ENCODE results near the gene ZDBF2. TPM values are rescaled to one million over a fixed set of nuclear protein-coding genes. Genes with fewer than 3 reads are reported as not detected.
"Not testable (repeated sequence)": the region's sequence is repeated elsewhere in the genome, so short reads cannot be mapped to it uniquely, and the experiment has no call there.

The ZDBF2 gene
- total RNA-seq, 1 donor from 2014 or later = 8.0 TPM

DNA sequence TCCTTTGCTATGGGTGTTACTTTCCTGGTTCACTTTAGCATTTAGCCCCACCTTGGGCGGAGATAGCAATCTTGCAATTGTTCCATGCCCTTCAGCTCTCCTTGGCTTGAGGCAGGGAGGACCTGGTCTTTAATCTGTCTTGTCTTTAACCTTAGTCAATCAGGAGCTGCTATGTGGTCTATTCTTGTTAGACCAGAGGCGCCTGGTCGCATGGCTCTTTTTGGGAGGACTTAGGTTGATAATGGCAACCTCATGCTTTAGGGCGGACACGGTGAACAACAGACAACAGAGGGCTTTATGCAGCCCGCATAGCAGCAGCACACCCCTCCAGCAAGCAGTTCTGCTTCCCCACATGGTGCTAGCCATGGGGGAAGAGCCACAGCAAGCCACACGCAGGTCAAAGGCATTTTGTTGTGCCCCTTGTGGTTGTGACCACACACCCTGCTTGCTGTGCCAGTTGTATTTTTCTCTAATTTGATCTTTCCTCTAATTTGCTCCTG lies 17.7 kb upstream of the ZDBF2 start:
- ChIA-PET POLR2A (interaction anchor here (0.6 kb wide), 1 partner anchor 928 kb away, joined by 6 read pairs; no protein-coding TSS in a partner anchor), CTCF (no interaction called here)
- H3K27me3 Mint-ChIP-seq = peaks cover 60% of the 10 kb centered on the region
- H3K4me1 Mint-ChIP-seq = peaks cover 4% of the 10 kb centered on the region
- TF ChIP-seq CTCF (IDR thresholded peaks at IDR 0.05) = no peak
- intact Hi-C loops (cut with micrococcal nuclease) = no loop called here
- H3K27ac Mint-ChIP-seq = no peak overlapping the region
- no peaks in the 10 kb centered on the region for H3K36me3 Mint-ChIP-seq (ENCODE audit: low read depth)
- H3K9me3 Mint-ChIP-seq = no peaks in the 10 kb centered on the region
- ATAC-seq (ENCODE audit: low read depth) (no peak), DNase-seq (no peak)
- H3K4me3 Mint-ChIP-seq = no peak overlapping the region

DNA sequence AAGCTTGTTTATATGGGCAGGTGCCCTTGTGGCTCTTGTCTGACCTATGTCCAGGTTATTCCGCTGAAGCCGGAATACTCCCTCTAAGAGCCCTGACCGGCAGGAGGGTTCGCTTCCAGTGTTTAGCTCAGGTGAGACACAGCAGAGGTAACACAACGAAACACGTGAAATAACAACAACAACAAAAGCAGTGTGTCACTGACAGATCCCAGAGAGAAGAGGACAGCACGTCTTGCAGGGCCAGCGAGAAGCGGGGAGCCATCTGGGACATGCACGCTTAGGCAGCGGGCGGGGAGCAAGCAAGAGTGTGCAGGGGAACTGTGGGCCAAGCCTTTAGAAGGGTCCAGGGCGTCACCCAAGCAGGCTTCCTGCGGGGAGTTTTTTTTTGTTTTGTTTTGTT lies 17.1 kb upstream of the ZDBF2 start:
- TF ChIP-seq CTCF (IDR thresholded peaks at IDR 0.05) = no peak
- intact Hi-C loops (cut with micrococcal nuclease) = no loop called here
- ChIA-PET POLR2A (no interaction called here), CTCF (no interaction called here)
- no peak overlapping the region for H3K4me3 Mint-ChIP-seq
- H3K4me1 Mint-ChIP-seq = peaks cover 4% of the 10 kb centered on the region
- peaks cover 59% of the 10 kb centered on the region for H3K27me3 Mint-ChIP-seq
- DNase-seq (no peak), ATAC-seq (ENCODE audit: low read depth) (no peak)
- no peaks in the 10 kb centered on the region for H3K36me3 Mint-ChIP-seq (ENCODE audit: low read depth)
- no peak overlapping the region for H3K27ac Mint-ChIP-seq
- no peaks in the 10 kb centered on the region for H3K9me3 Mint-ChIP-seq

DNA sequence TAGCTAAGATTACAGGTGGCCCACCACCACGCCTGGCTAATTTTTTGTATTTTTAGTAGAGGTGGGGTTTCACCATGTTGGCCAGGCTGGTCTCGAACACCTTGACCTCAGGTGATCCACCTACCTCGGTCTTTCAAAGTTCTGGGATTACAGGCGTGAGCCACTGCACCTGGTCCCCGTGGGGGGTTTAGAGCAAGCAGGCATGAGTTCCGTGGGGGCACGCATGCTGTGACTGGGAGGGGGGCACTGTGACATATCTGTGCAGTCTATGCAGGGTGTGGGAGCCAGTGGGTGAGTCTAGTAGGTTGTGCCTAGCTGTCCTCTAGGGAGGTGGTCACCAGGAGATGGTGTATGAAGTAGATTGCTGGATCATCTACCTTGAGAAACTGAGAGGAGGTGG lies 16.6 kb upstream of the ZDBF2 start:
- DNase-seq = no peak
- Mint-ChIP-seq H3K4me1 (peaks cover 4% of the 10 kb centered on the region), H3K27me3 (peaks cover 59% of the 10 kb centered on the region), H3K36me3 (ENCODE audit: low read depth) (no peaks in the 10 kb centered on the region), H3K4me3 (no peak overlapping the region), H3K27ac (no peak overlapping the region), H3K9me3 (no peaks in the 10 kb centered on the region)
- POLR2A ChIA-PET = no interaction called here
- ATAC-seq (ENCODE audit: low read depth) = no peak
- TF ChIP-seq CTCF (IDR thresholded peaks at IDR 0.05) = no peak
- intact Hi-C loops (cut with micrococcal nuclease) = no loop called here
- CTCF ChIA-PET = no interaction called here

DNA sequence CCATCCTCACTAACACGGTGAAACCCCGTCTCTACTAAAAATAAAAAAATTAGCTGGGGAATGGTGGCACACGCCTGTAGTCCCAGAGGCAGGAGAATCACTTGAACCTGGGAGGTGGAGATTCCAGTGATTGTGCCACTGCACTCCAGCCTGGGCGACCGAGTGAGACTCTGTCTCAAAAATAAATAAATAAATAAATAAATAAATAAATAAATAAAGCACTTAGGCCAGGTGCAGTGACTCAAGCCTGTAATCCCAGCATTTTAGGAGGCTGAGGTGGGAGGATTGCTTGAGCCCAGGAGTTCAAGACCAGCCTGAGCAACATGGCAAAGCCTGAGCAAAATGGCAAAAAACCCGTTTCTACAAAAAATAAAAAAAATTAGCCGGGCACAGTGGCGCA lies 15.8 kb upstream of the ZDBF2 start:
- intact Hi-C loops (cut with micrococcal nuclease); H3K27ac Mint-ChIP-seq; POLR2A ChIA-PET; H3K36me3 Mint-ChIP-seq (ENCODE audit: low read depth); H3K4me3 Mint-ChIP-seq; H3K9me3 Mint-ChIP-seq; ATAC-seq (ENCODE audit: low read depth); H3K4me1 Mint-ChIP-seq; DNase-seq: not testable (repeated sequence)
- H3K27me3 Mint-ChIP-seq = peaks cover 57% of the 10 kb centered on the region
- CTCF ChIA-PET = interaction anchor here (1.8 kb wide), 1 partner anchor 94 kb away, joined by 7 read pairs; no protein-coding TSS in a partner anchor

DNA sequence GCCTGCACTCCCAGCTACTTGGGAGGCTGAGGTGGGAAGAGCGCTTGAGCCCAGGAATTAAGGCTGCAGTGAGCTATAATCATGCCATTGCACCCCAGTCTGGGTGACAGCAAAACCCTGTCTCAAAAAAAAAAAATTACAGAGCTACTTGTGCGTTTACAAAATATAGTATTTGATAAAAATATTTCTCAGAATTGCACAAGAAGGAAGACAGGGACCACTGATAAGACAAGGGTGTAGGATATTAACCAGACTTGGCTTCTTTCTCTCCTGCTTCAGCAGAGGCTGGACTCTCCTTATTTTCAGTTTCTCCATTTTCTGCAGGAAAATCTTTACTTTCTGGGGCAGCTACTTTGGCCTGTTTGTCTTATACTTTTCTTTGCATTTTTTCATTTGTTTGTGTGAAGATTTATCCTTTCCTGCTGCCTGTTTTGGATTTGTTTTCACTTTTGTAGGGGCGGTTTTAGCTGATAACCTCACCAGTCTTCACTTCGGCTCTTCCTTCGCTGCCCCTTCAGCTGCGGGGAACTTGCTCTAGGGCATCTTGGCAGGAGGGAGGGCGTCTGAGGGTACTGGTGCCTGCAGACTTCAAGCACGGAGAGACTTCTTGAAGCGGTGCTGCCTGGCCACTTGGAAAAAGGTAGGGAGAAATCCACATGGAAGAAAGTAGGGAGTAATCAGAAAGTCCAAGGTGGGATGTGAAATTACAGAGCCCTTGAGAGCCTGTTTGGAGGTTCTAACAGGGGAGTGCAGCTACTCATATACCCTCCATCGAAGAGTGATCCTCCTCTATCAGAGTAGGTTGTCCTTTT lies 14.9 kb upstream of the ZDBF2 start:
- POLR2A ChIA-PET = no interaction called here
- intact Hi-C loops (cut with micrococcal nuclease) = loop anchor here (1.0 to 2.0 kb wide), 2 partner anchors 13 to 95 kb away; no protein-coding TSS in a partner anchor
- CTCF ChIA-PET = interaction anchor here (0.8 to 1.8 kb wide), 3 partner anchors 14 to 95 kb away, joined by 3 to 7 read pairs (median 3); partner anchors contain the start of gene ZDBF2
- Mint-ChIP-seq H3K4me1 (peaks cover 8% of the 10 kb centered on the region), H3K27me3 (peaks cover 59% of the 10 kb centered on the region), H3K4me3 (no peak overlapping the region), H3K9me3 (no peaks in the 10 kb centered on the region), H3K36me3 (ENCODE audit: low read depth) (no peaks in the 10 kb centered on the region), H3K27ac (no peak overlapping the region)
- ATAC-seq (ENCODE audit: low read depth) (no peak), DNase-seq (no peak)
- TF ChIP-seq CTCF (IDR thresholded peaks at IDR 0.05) = no peak
